MM.1S (cell line): ENCODE data around the gene AKAP6.

Source experiments
- EZH2 ChIP-seq: fragments of 300-600 bp; sonication (generic); optimal IDR thresholded peaks from 2 replicates; pipeline ENCODE3; 2017; ENCODE audit warnings: low read depth, mild to moderate bottlenecking, antibody characterized with exemption, low read length, mixed read lengths
- EZH2phosphoT487 ChIP-seq: fragments of 300-600 bp; sonication (generic); IDR thresholded peaks from 2 replicates; pipeline ENCODE4 v1.6.1; 2018; ENCODE audit warnings: antibody characterized with exemption, low read length
- TF ChIP-seq, protein P1 (sequence below): fragments of 300-600 bp; sonication (generic); IDR thresholded peaks from 2 replicates; pipeline ENCODE4 v1.5.1; 2016; ENCODE audit warnings: antibody characterized with exemption, low read length, mixed read lengths

DNA sequence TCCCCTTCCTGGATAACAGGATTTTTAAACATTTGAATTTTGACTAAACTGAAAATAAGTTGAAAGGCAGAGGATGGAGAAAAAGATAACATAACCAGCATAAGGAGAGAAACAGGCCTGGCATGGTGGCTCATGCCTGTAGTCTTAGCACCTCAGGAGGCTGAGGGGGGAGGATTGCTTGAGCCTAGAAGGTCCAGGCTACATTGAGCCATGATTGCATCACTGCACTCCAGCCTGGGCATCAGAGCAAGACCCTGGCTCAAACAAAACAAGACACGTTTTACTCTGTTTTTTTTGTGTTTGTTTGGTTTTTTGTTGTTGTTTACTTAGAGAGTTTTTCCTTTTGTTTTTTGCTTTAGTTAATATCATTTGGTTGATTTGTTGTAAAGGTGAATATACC, 8.7 kb downstream of the AKAP6 start:
- TF ChIP-seq, protein P1, sequence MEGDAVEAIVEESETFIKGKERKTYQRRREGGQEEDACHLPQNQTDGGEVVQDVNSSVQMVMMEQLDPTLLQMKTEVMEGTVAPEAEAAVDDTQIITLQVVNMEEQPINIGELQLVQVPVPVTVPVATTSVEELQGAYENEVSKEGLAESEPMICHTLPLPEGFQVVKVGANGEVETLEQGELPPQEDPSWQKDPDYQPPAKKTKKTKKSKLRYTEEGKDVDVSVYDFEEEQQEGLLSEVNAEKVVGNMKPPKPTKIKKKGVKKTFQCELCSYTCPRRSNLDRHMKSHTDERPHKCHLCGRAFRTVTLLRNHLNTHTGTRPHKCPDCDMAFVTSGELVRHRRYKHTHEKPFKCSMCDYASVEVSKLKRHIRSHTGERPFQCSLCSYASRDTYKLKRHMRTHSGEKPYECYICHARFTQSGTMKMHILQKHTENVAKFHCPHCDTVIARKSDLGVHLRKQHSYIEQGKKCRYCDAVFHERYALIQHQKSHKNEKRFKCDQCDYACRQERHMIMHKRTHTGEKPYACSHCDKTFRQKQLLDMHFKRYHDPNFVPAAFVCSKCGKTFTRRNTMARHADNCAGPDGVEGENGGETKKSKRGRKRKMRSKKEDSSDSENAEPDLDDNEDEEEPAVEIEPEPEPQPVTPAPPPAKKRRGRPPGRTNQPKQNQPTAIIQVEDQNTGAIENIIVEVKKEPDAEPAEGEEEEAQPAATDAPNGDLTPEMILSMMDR: no peak
- TF ChIP-seq EZH2phosphoT487: no peak
- TF ChIP-seq EZH2: no peak
